Endothelial cell (in vitro differentiated cells): ENCODE measurements around the gene SLC15A1. TPM values are rescaled to one million over a fixed set of nuclear protein-coding genes. Genes with fewer than 3 reads are reported as not detected.

Experiments
- DNase-seq: peaks from one replicate; pipeline ENCODE4 v3.0.0; 2021; ENCODE audit warnings: low spot score
- H3K27ac Mint-ChIP-seq: one replicate; pipeline ENCODE4 v1.8.0; 2021; ENCODE audit warnings: mixed read lengths, inconsistent platforms; ENCODE audit not compliant: unreplicated experiment
- H3K27me3 Mint-ChIP-seq: one replicate; pipeline ENCODE4 v1.8.0; 2021; ENCODE audit warnings: mild to moderate bottlenecking, moderate library complexity, mixed read lengths, inconsistent platforms; ENCODE audit not compliant: unreplicated experiment
- H3K36me3 Mint-ChIP-seq: one replicate; pipeline ENCODE4 v1.8.0; 2021; ENCODE audit warnings: mild to moderate bottlenecking, low read depth, mixed read lengths, inconsistent platforms; ENCODE audit not compliant: unreplicated experiment
- H3K4me1 Mint-ChIP-seq: one replicate; pipeline ENCODE4 v1.8.0; 2021; ENCODE audit warnings: mild to moderate bottlenecking, mixed read lengths, inconsistent platforms; ENCODE audit not compliant: unreplicated experiment
- H3K4me3 Mint-ChIP-seq: one replicate; pipeline ENCODE4 v1.8.0; 2021; ENCODE audit warnings: mild to moderate bottlenecking, mixed read lengths, inconsistent platforms; ENCODE audit not compliant: unreplicated experiment
- H3K9me3 Mint-ChIP-seq: one replicate; pipeline ENCODE4 v1.8.0; 2021; ENCODE audit warnings: mixed read lengths, inconsistent platforms; ENCODE audit not compliant: unreplicated experiment
- CTCF ChIP-seq: fragments of 200-600 bp; sonication (generic); IDR thresholded peaks from one replicate; pipeline ENCODE4 v1.5.0; 2021; ENCODE audit warnings: antibody characterized with exemption; ENCODE audit not compliant: unreplicated experiment
- total RNA-seq: library from RNA; stranded (reverse); fragmentation: NEBNext Ultra II Directional; extraction: Animal tissue kit (Norgen Biotek cat#: 25700); gene quantifications from one replicate; pipeline ENCODE4 v1.2.1, GENCODE V29; 2021; ENCODE audit not compliant: unreplicated experiment

SLC15A1 gene
- total RNA-seq, 1 donor from 2014 or later = 0.10 TPM

- TF ChIP-seq CTCF = no peak
- Mint-ChIP-seq H3K4me1 (no peaks in the 10 kb centered on the region), H3K9me3 (peaks cover 5% of the 10 kb centered on the region), H3K27ac (no peak overlapping the region), H3K36me3 (no peaks in the 10 kb centered on the region), H3K27me3 (peaks cover 9% of the 10 kb centered on the region), H3K4me3 (no peak overlapping the region)
- DNase-seq = no peak
Measured at GRCh38 chr13:98658131-98658530, 94.3 kb downstream of the SLC15A1 start.

- Mint-ChIP-seq H3K4me1 (no peaks in the 10 kb centered on the region), H3K36me3 (no peaks in the 10 kb centered on the region), H3K27me3 (peaks cover 9% of the 10 kb centered on the region), H3K9me3 (peaks cover 5% of the 10 kb centered on the region), H3K4me3 (no peak overlapping the region), H3K27ac (no peak overlapping the region)
- TF ChIP-seq CTCF = no peak
- DNase-seq = no peak
Measured at GRCh38 chr13:98657506-98658085, 94.9 kb downstream of the SLC15A1 start.

GRCh38 chr13:98656223-98656622 is 96.2 kb downstream of the SLC15A1 start:
- no peak overlapping the region for H3K4me3 Mint-ChIP-seq

GRCh38 chr13:98653463-98653985 is 98.9 kb downstream of the SLC15A1 start:
- no peak overlapping the region for H3K4me3 Mint-ChIP-seq

More at GRCh38 chr13:98656223-98656622, 96.2 kb downstream of the SLC15A1 start:
- no peaks in the 10 kb centered on the region for H3K4me1 Mint-ChIP-seq
- no peak for DNase-seq
- TF ChIP-seq CTCF = no peak
- peaks cover 5% of the 10 kb centered on the region for H3K9me3 Mint-ChIP-seq
- no peaks in the 10 kb centered on the region for H3K36me3 Mint-ChIP-seq
- no peak overlapping the region for H3K27ac Mint-ChIP-seq
- H3K27me3 Mint-ChIP-seq = peaks cover 6% of the 10 kb centered on the region

More at GRCh38 chr13:98653463-98653985, 98.9 kb downstream of the SLC15A1 start:
- Mint-ChIP-seq H3K27ac (no peak overlapping the region), H3K36me3 (no peaks in the 10 kb centered on the region), H3K9me3 (peaks cover 5% of the 10 kb centered on the region), H3K4me1 (no peaks in the 10 kb centered on the region), H3K27me3 (peaks cover 1% of the 10 kb centered on the region)
- peak; percentile 79 for DNase-seq
- peak; percentile 82 for TF ChIP-seq CTCF
